Activated T-helper 1 cell treated with anti-CD3 and anti-CD28 coated beads, Interleukin-2, amount 50 U/mL, for 16 hours (primary cell): ENCODE measurements around the gene GOLM1.

Experiments used
- DNase-seq, 2 donors: peaks; one replicate each; pipeline ENCODE4 v3.0.0-alpha.2; 2020; ENCODE audit warnings: low read depth in 1 of 2, low spot score in 1 of 2

GOLM1 gene

GRCh38 chr9:86046071-86046636 lies 53.2 kb downstream of the GOLM1 start:
- no peak for DNase-seq

- DNase-seq: no peak
Observed at GRCh38 chr9:86045654-86046053, 53.7 kb downstream of the GOLM1 start.

- DNase-seq: no peak
Observed at GRCh38 chr9:86043999-86044398, 55.4 kb downstream of the GOLM1 start.

GRCh38 chr9:86043586-86043985 lies 55.8 kb downstream of the GOLM1 start:
- no peak for DNase-seq

- no peak for DNase-seq
Observed at GRCh38 chr9:86042199-86042978, 57.0 kb downstream of the GOLM1 start.

GRCh38 chr9:86041311-86041741 lies 58.0 kb downstream of the GOLM1 start:
- no peak for DNase-seq

GRCh38 chr9:86040861-86041155 lies 58.5 kb downstream of the GOLM1 start:
- DNase-seq: no peak

- no peak for DNase-seq
Observed at GRCh38 chr9:86039991-86040860, 59.1 kb downstream of the GOLM1 start.

GRCh38 chr9:86036555-86036954 lies 62.8 kb downstream of the GOLM1 start:
- no peak for DNase-seq

- DNase-seq: no peak
Observed at GRCh38 chr9:86035827-86036440, 63.4 kb downstream of the GOLM1 start.

- no peak for DNase-seq
Observed at GRCh38 chr9:86034863-86035734, 64.3 kb downstream of the GOLM1 start.

- no peak for DNase-seq
Observed at GRCh38 chr9:86027767-86028166, 71.6 kb downstream of the GOLM1 start.

GRCh38 chr9:86022687-86023266 lies 76.6 kb downstream of the GOLM1 start:
- DNase-seq: no peak

GRCh38 chr9:86021166-86021565 lies 78.2 kb downstream of the GOLM1 start:
- no peak for DNase-seq

GRCh38 chr9:86020731-86021130 lies 78.6 kb downstream of the GOLM1 start:
- DNase-seq: no peak

- no peak for DNase-seq
Observed at GRCh38 chr9:86009133-86009532, 90.2 kb downstream of the GOLM1 start.

- DNase-seq: no peak
Observed at GRCh38 chr9:86005253-86005775, 94.0 kb downstream of the GOLM1 start.

GRCh38 chr9:85995599-85995998 lies 103.8 kb downstream of the GOLM1 start:
- no peak for DNase-seq

- DNase-seq: no peak
Observed at GRCh38 chr9:85995097-85995496, 104.3 kb downstream of the GOLM1 start.

- DNase-seq: no peak
Observed at GRCh38 chr9:85994191-85994590, 105.2 kb downstream of the GOLM1 start.
